HPDE6-E6E7 (cell line): ENCODE measurements around the gene ACSS2.

Experiments used
- DNase-seq: peaks from one replicate; pipeline ENCODE4 v3.0.0; 2011; ENCODE audit warnings: missing footprints; ENCODE audit errors: extremely low spot score

Gene ACSS2

DNA sequence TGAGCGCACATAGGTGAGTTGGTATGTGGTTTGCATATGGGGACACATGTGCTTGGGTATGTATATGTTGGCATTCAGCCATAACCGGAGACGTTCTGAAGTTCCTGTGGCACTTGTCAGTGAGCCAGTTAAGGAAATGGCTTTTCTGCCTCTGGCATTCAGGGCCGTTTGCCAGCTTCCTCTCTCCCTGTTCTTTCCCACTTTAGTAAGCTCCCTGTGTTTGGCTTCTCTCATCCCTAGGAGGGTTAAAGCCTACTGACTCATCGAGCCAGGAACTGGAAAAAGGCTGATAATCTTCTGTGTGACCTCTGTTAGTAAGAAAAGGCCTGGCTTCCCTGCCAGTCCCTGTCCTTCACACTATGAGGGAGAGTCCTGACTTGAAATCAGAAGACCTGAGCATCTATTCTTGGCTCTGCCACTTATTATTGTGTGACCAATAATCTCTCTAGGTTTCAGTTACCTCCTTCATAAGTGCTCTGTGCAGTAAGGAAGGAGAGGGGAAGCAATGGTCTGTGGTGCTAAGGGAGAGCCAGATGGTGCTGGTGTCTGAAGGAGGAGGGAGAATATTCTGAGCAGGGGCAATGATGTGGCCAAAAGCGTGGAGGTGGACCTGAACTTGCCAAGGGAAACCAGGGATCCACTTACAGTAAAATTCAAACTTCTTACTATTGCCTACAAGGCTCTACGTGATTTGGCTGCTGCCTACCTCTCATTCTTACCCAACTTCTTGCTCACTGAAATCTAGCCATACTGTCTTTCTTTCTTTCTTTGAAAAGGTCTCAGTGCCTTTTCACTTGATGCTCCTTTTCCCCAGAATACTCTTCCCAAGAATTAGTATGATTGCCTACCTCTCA is 31.4 kb downstream of the ACSS2 start:
- peak; percentile 91 for DNase-seq

- DNase-seq: no peak
These were observed 38.7 kb downstream of the ACSS2 start for GRCh38 chr20:34915131-34915530.

GRCh38 chr20:34915749-34916455 is 39.5 kb downstream of the ACSS2 start:
- no peak for DNase-seq

DNA sequence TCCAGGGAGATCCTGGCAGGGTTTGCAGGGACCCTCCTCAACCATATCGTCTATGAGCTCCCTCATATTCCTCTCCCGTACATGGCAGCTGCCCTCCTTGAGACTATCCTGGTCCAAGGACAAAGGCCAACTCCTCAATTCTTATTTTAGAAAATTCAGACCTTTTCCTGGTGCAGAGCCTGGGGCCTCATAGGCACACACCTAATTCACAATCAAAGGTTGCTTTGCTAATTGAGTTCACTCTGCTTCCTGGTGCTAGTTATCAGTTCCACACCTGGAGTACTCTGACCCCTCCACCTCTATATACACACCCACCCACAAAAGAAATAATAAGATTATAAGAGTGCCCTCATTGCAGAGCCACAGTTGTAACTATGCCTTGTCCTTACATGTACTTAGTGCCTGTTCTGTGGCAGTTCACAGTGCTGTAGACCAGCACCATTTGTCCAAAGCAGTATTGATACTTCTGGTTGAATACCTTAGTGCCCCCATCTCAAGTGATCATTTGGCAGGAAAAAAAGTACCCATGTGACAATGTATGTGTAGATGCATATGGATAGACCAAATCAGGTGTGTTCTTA is 40.5 kb downstream of the ACSS2 start:
- no peak for DNase-seq

GRCh38 chr20:34920055-34920454 is 43.6 kb downstream of the ACSS2 start:
- no peak for DNase-seq

- no peak for DNase-seq
These were observed 45.0 kb downstream of the ACSS2 start for GRCh38 chr20:34921436-34921835.

DNA sequence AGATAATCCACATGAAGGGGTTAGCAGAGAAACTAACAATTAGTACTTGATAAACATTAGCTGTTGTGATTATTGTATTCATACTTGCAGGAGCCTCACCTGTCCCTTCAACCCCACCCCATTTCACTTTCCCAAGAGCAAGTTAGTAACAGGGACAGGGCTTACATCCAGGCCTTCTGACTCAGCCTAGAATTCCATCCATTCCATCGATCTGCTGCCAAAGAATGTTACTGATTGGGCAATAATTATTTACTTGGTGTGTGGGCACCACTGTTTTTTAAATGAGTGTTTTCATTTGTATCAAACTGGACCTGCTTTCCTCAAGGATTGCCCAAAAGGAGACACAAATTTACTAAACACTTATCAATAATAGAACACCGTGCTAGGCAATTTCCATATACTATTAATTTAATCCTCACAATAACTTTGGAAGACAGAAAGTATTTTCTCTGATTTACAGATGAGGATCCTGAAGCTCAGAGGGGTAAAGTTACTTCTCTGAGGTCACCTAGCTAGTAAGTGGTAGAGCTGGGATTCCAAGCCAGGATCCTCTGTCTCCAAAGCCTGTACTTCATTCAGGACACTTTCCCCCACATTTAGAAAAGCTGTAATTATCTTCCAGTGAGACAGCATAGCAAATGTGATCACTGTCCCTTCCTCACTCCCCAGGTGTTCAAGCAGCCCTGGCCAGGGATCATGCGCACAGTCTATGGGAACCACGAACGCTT is 46.4 kb downstream of the ACSS2 start:
- DNase-seq: peak; percentile 93

DNA sequence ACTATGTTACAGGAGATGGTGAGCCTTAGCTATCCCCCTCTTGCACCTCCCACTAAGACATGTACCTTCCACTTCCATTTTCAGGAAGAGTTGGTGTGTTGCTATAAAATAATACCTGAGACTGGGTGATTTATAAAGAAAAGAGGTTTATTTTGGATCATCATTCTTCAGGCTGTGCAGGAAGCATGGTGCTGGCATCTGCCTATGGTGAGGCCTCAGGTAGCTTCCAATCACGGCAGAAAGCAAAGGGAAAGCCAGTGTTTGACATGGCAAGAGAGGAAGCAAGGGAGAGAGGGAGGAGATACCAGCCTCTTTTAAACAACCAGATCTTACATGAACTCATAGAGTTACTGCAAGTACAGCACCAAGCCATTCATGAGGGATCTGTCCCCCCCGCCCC is 47.0 kb downstream of the ACSS2 start:
- no peak for DNase-seq

GRCh38 chr20:34925341-34925740 is 48.9 kb downstream of the ACSS2 start:
- no peak for DNase-seq

DNA sequence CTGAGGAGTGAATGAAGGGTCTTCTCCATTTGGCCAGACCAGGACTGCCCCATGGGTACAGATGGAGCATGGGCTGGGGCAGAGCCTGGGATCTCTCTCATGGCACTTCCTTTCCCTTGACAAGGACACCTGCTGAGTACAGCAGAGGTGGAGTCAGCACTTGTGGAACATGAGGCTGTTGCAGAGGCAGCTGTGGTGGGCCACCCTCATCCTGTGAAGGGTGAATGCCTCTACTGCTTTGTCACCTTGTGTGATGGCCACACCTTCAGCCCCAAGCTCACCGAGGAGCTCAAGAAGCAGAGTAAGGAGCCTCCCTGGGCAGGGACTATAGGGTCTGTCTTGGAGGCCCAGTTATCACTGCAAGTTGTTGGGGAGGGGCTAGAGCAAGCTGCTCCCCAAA is 49.6 kb downstream of the ACSS2 start:
- DNase-seq: no peak

DNA sequence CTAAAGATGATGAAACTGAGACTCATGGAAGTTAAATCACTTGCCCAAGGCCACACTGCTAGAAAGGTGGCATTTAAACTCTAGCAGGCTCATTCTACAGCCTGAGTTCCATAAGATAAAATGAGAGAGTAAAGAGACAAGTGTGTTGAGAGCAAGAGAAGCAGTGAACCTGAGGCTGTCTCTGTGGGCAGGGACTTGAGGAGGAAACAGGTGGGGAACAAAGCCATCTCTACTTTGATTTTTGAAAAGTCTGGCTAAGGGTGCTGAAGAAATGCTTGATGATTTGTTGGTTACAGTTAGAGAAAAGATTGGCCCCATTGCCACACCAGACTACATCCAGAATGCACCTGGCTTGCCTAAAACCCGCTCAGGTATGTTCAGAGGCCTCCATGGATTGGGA is 50.2 kb downstream of the ACSS2 start:
- no peak for DNase-seq

GRCh38 chr20:34927736-34928135 is 51.3 kb downstream of the ACSS2 start:
- no peak for DNase-seq

DNA sequence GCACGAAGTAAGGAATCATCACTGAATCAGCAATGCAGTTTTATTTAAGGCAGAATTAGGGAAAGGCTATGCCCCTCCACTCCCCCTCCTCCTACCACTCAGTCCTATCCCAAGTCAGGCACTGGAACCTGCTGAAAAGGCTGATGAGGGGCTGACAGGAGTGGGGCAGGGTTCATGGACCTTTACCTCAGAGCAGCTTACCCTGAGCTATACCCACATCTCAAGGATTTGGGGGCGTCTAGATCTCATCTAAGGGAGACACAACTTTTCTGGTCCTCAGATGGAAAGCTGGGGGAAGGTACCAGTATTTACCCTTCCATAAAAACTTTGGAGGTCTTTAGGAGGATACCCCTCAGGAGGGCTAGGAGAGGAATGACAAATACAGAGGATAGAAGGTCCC is 52.0 kb downstream of the ACSS2 start:
- DNase-seq: no peak

- no peak for DNase-seq
These were observed 55.4 kb downstream of the ACSS2 start for GRCh38 chr20:34931771-34932170.

DNA sequence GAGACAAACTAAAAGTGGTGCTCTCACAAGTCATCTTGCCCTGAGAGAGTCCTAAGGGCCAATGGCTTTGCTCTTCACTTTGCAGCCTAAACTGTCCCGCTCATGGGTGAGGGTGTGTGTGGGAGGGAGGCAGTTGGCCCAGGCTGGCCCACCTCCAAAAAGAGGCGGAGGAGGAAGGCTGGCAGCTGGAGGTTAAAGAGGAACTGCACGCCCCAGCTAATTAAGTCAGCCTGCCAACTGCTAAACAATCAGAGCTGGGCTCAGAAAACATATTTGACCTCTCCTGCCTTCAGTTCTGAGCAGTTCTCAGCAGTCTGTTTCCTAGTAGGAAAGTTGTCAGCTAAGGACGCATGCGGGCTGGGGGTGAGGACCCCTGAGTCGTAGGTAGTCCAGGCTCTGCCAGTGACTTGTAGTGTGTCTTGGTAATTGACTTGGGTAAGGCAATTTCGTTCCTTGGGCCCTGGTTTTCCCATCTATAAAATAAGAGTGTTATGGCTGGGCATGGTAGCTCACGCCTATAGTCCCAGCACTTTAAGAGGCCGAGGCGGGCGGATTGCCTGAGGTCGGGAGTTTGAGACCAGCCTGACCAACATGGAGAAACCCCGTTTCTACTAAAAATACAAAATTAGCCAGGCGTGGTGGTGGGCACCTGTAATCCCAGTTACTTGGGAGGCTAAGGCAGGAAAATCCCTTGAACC is 62.2 kb downstream of the ACSS2 start:
- DNase-seq: no peak

DNA sequence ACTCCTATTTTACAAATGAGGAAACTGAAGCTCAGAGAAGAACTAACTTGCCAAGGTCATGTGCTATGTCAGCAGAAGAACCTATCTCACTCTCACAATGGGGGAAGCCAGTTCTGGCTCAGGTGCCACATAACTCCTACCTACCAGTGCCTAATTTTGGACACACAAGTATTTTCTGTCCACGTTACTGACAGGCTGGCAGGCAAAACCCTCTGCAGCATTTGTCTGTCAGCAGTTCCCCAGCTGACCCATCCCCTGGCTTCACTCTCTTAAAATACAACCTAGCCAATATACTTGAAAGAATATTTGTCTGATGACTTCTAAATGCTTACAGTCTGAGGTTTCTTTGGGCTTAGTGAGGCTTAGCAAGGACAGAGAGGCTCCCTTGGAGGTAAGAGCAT is 63.7 kb downstream of the ACSS2 start:
- no peak for DNase-seq

DNA sequence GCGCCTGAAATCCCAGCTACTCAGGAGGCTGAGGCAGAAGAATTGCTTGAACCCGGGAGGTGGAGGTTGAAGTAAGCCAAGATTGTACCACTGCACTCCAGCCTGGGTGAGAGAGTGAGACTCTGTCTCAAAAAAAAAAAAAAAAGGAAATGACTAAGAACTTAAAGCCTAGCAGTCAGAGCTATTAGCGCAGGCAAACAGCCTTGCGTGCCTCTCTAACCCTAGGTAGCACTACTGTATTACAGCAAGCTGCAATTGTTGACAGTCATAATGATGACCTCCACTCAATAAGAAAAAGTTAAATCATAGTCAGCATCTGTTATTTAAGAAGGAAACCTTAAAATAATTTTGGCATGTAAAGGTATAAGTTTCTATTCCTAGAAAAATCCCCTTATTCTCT is 64.8 kb downstream of the ACSS2 start:
- no peak for DNase-seq

- DNase-seq: no peak
These were observed 65.9 kb downstream of the ACSS2 start for GRCh38 chr20:34942301-34942700.

- peak; percentile 88 for DNase-seq
These were observed 67.6 kb downstream of the ACSS2 start for GRCh38 chr20:34943808-34944567.

GRCh38 chr20:34945315-34946077 is 69.1 kb downstream of the ACSS2 start:
- no peak for DNase-seq
